GM19193 (cell line): ENCODE results near the gene CELF2.

Experiments used
- POLR2A ChIP-seq: IDR thresholded peaks from 4 replicates; pipeline ENCODE4 v1.6.1; 2011; ENCODE audit not compliant: insufficient read depth, insufficient read length; ENCODE audit errors: extremely low read depth

Gene CELF2

GRCh38 chr10:11086177-11086840 is 68.6 kb downstream of the CELF2 start:
- TF ChIP-seq POLR2A = no peak

GRCh38 chr10:11087372-11087771 is 69.7 kb downstream of the CELF2 start:
- no peak for TF ChIP-seq POLR2A

GRCh38 chr10:11088709-11089108 is 71.0 kb downstream of the CELF2 start:
- TF ChIP-seq POLR2A = no peak

GRCh38 chr10:11089272-11089671 is 71.6 kb downstream of the CELF2 start:
- TF ChIP-seq POLR2A = no peak

- TF ChIP-seq POLR2A = no peak
Observed at GRCh38 chr10:11091517-11092102, 73.9 kb downstream of the CELF2 start.

GRCh38 chr10:11093771-11094736 is 76.4 kb downstream of the CELF2 start:
- no peak for TF ChIP-seq POLR2A

GRCh38 chr10:11095374-11095801 is 77.7 kb downstream of the CELF2 start:
- no peak for TF ChIP-seq POLR2A

- TF ChIP-seq POLR2A = no peak
Observed at GRCh38 chr10:11096422-11096821, 78.8 kb downstream of the CELF2 start.

GRCh38 chr10:11097686-11098085 is 80.0 kb downstream of the CELF2 start:
- no peak for TF ChIP-seq POLR2A

GRCh38 chr10:11098666-11099065 is 81.0 kb downstream of the CELF2 start:
- no peak for TF ChIP-seq POLR2A

GRCh38 chr10:11104772-11105675 is 87.4 kb downstream of the CELF2 start:
- TF ChIP-seq POLR2A = no peak

- TF ChIP-seq POLR2A = no peak
Observed at GRCh38 chr10:11105676-11106004, 88.0 kb downstream of the CELF2 start.

GRCh38 chr10:11106621-11107374 is 89.1 kb downstream of the CELF2 start:
- no peak for TF ChIP-seq POLR2A

- no peak for TF ChIP-seq POLR2A
Observed at GRCh38 chr10:11107948-11108347, 90.3 kb downstream of the CELF2 start.
